ENCODE measurements around the gene BORCS6. TPM values are rescaled to one million over a fixed set of nuclear protein-coding genes. Genes with fewer than 3 reads are reported as not detected.

The BORCS6 gene
- total and polyA plus RNA-seq, 2 of the 13 experiments (the other 11 are each of a cell fraction or from before 2014, with no cell fraction given), result 2.0 to 5.1 TPM

DNA sequence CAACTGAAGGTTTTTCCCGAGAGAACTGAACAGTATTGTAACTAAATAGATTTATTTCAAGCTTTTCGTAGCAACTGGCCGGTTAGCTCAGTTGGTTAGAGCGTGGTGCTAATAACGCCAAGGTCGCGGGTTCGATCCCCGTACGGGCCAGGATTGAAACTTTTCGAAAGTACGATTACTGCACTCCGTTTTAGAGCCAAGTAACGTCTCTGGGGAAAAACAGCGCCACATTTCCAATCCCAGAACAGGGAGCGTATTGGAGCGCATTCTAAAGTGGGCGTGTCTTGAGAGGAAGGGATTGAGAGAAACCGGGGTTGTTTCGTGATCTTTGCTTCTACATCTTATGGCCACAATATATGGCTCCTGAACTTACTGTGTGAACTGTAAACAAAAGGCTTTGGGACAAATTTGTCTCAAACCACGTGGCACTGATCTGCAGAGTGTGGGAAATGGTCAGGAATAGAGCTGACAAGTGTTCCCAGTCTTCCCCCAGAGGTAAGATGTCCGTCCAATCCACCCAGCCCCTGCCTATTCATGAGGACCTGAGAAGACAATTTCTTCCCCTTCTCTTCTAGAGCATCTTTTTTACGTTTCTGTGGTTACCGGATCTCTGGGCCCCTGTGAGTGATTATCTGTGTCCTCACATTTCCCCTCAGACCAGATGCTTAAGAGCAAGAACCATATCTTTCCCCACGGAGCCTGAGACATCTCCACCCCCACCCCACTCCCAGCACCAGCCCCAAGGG, 2.3 kb downstream of the BORCS6 start (continued):
- TF ChIP-seq, protein P1, sequence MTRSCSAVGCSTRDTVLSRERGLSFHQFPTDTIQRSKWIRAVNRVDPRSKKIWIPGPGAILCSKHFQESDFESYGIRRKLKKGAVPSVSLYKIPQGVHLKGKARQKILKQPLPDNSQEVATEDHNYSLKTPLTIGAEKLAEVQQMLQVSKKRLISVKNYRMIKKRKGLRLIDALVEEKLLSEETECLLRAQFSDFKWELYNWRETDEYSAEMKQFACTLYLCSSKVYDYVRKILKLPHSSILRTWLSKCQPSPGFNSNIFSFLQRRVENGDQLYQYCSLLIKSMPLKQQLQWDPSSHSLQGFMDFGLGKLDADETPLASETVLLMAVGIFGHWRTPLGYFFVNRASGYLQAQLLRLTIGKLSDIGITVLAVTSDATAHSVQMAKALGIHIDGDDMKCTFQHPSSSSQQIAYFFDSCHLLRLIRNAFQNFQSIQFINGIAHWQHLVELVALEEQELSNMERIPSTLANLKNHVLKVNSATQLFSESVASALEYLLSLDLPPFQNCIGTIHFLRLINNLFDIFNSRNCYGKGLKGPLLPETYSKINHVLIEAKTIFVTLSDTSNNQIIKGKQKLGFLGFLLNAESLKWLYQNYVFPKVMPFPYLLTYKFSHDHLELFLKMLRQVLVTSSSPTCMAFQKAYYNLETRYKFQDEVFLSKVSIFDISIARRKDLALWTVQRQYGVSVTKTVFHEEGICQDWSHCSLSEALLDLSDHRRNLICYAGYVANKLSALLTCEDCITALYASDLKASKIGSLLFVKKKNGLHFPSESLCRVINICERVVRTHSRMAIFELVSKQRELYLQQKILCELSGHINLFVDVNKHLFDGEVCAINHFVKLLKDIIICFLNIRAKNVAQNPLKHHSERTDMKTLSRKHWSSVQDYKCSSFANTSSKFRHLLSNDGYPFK (CRISPR knock-in tag; IDR thresholded peaks at IDR 0.05; ENCODE audit: borderline replicate concordance), result 0 out of 2 replicates have a peak, but pooled peaks have one; percentile 39
- TF ChIP-seq ZNF44 (CRISPR knock-in tag; IDR thresholded peaks at IDR 0.05), result peak; percentile 24; the same call in 1 of the 2 replicates
- no peak for TF ChIP-seq ZNF230 (CRISPR knock-in tag; IDR thresholded peaks at IDR 0.05)
- TF ChIP-seq, protein P2, sequence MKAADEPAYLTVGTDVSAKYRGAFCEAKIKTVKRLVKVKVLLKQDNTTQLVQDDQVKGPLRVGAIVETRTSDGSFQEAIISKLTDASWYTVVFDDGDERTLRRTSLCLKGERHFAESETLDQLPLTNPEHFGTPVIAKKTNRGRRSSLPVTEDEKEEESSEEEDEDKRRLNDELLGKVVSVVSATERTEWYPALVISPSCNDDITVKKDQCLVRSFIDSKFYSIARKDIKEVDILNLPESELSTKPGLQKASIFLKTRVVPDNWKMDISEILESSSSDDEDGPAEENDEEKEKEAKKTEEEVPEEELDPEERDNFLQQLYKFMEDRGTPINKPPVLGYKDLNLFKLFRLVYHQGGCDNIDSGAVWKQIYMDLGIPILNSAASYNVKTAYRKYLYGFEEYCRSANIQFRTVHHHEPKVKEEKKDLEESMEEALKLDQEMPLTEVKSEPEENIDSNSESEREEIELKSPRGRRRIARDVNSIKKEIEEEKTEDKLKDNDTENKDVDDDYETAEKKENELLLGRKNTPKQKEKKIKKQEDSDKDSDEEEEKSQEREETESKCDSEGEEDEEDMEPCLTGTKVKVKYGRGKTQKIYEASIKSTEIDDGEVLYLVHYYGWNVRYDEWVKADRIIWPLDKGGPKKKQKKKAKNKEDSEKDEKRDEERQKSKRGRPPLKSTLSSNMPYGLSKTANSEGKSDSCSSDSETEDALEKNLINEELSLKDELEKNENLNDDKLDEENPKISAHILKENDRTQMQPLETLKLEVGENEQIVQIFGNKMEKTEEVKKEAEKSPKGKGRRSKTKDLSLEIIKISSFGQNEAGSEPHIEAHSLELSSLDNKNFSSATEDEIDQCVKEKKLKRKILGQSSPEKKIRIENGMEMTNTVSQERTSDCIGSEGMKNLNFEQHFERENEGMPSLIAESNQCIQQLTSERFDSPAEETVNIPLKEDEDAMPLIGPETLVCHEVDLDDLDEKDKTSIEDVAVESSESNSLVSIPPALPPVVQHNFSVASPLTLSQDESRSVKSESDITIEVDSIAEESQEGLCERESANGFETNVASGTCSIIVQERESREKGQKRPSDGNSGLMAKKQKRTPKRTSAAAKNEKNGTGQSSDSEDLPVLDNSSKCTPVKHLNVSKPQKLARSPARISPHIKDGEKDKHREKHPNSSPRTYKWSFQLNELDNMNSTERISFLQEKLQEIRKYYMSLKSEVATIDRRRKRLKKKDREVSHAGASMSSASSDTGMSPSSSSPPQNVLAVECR (CRISPR knock-in tag; IDR thresholded peaks at IDR 0.05; ENCODE audit: borderline replicate concordance), result peak; percentile 58; the same call in 1 of the 2 replicates
- TF ChIP-seq, protein P3, sequence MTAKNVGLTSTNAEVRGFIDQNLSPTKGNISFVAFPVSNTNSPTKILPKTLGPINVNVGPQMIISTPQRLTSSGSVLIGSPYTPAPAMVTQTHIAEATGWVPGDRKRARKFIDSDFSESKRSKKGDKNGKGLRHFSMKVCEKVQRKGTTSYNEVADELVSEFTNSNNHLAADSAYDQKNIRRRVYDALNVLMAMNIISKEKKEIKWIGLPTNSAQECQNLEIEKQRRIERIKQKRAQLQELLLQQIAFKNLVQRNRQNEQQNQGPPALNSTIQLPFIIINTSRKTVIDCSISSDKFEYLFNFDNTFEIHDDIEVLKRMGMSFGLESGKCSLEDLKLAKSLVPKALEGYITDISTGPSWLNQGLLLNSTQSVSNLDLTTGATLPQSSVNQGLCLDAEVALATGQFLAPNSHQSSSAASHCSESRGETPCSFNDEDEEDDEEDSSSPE (CRISPR knock-in tag; IDR thresholded peaks at IDR 0.05), result peak; percentile 82
- TF ChIP-seq MAFF (IDR thresholded peaks at IDR 0.05; ENCODE audit: low read depth, low read length), result no peak
- no peak for TF ChIP-seq NFKB2 (CRISPR knock-in tag; IDR thresholded peaks at IDR 0.05; ENCODE audit: borderline replicate concordance)
- TF ChIP-seq, protein P4, sequence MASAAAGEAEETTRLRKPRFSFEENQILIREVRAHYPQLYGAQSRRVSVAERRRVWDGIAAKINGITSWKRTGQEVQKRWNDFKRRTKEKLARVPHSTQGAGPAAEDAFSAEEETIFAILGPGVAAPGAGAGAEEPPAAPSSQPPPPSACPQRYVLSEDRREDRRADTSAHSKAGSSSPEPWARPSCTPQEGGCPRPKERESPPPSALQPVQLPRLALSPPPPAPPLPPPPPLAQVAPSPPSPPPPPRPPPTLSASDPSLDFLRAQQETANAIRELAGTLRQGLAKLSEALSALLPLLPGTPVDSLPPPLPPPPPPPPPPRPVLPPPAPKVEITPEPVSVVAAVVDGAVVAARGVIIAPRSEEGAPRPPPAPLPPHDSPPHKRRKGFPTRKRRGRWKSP (CRISPR knock-in tag; IDR thresholded peaks at IDR 0.05), result peak; percentile 96
- TF ChIP-seq, protein P5, sequence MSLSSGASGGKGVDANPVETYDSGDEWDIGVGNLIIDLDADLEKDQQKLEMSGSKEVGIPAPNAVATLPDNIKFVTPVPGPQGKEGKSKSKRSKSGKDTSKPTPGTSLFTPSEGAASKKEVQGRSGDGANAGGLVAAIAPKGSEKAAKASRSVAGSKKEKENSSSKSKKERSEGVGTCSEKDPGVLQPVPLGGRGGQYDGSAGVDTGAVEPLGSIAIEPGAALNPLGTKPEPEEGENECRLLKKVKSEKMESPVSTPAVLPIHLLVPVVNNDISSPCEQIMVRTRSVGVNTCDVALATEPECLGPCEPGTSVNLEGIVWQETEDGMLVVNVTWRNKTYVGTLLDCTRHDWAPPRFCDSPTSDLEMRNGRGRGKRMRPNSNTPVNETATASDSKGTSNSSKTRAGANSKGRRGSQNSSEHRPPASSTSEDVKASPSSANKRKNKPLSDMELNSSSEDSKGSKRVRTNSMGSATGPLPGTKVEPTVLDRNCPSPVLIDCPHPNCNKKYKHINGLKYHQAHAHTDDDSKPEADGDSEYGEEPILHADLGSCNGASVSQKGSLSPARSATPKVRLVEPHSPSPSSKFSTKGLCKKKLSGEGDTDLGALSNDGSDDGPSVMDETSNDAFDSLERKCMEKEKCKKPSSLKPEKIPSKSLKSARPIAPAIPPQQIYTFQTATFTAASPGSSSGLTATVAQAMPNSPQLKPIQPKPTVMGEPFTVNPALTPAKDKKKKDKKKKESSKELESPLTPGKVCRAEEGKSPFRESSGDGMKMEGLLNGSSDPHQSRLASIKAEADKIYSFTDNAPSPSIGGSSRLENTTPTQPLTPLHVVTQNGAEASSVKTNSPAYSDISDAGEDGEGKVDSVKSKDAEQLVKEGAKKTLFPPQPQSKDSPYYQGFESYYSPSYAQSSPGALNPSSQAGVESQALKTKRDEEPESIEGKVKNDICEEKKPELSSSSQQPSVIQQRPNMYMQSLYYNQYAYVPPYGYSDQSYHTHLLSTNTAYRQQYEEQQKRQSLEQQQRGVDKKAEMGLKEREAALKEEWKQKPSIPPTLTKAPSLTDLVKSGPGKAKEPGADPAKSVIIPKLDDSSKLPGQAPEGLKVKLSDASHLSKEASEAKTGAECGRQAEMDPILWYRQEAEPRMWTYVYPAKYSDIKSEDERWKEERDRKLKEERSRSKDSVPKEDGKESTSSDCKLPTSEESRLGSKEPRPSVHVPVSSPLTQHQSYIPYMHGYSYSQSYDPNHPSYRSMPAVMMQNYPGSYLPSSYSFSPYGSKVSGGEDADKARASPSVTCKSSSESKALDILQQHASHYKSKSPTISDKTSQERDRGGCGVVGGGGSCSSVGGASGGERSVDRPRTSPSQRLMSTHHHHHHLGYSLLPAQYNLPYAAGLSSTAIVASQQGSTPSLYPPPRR (CRISPR knock-in tag; IDR thresholded peaks at IDR 0.05; ENCODE audit: borderline replicate concordance), result peak; percentile 70; the same call in 1 of the 2 replicates
- TF ChIP-seq HNF4G (IDR thresholded peaks at IDR 0.05; ENCODE audit: borderline replicate concordance, low read depth, low read length), result 0 out of 2 replicates have a peak, but pooled peaks have one; percentile 11
- peak; percentile 57; the same call in 1 of the 2 replicates for TF ChIP-seq HNF4G (CRISPR knock-in tag; IDR thresholded peaks at IDR 0.05; ENCODE audit: borderline replicate concordance, low read depth)
- TF ChIP-seq MLLT10 (CRISPR knock-in tag; IDR thresholded peaks at IDR 0.05), result no peak
- TF ChIP-seq NFRKB (IDR thresholded peaks at IDR 0.05), result no peak

Data from HepG2 (cell line).